ENCODE data around the gene RHD.
A peak's percentile ranks its signal among the peaks of the same experiment; 100 is the strongest.
"Not testable (repeated sequence)": the region's sequence is repeated elsewhere in the genome, so short reads cannot be mapped to it uniquely, and the experiment has no call there.

The RHD gene

GRCh38 chr1:25257196-25257595 lies 15.1 kb upstream of the RHD start:
- no peak for DNase-seq (ENCODE audit: low spot score)

- not testable (repeated sequence) for DNase-seq (ENCODE audit: low spot score)
Observed at GRCh38 chr1:25259813-25260212, 12.5 kb upstream of the RHD start.

- not testable (repeated sequence) for DNase-seq (ENCODE audit: low spot score)
Observed at GRCh38 chr1:25260336-25260735, 12.0 kb upstream of the RHD start.

GRCh38 chr1:25266554-25267287 lies 5.6 kb upstream of the RHD start:
- DNase-seq (ENCODE audit: low spot score), result not testable (repeated sequence)

- DNase-seq (ENCODE audit: low spot score), result peak; percentile 24
Observed at GRCh38 chr1:25267288-25268142, 4.8 kb upstream of the RHD start.

GRCh38 chr1:25268143-25268760 lies 4.1 kb upstream of the RHD start:
- not testable (repeated sequence) for DNase-seq (ENCODE audit: low spot score)

- DNase-seq (ENCODE audit: low spot score), result not testable (repeated sequence)
Observed at GRCh38 chr1:25275648-25276047, 3.3 kb downstream of the RHD start.

GRCh38 chr1:25277295-25277694 lies 5.0 kb downstream of the RHD start:
- DNase-seq (ENCODE audit: low spot score), result not testable (repeated sequence)

- not testable (repeated sequence) for DNase-seq (ENCODE audit: low spot score)
Observed at GRCh38 chr1:25278358-25278757, 6.0 kb downstream of the RHD start.

- not testable (repeated sequence) for DNase-seq (ENCODE audit: low spot score)
Observed at GRCh38 chr1:25278790-25279189, 6.5 kb downstream of the RHD start.

- not testable (repeated sequence) for DNase-seq (ENCODE audit: low spot score)
Observed at GRCh38 chr1:25279693-25280111, 7.4 kb downstream of the RHD start.

GRCh38 chr1:25285862-25286261 lies 13.6 kb downstream of the RHD start:
- DNase-seq (ENCODE audit: low spot score), result not testable (repeated sequence)

- DNase-seq (ENCODE audit: low spot score), result not testable (repeated sequence)
Observed at GRCh38 chr1:25287164-25287563, 14.9 kb downstream of the RHD start.

- DNase-seq (ENCODE audit: low spot score), result not testable (repeated sequence)
Observed at GRCh38 chr1:25288573-25289101, 16.3 kb downstream of the RHD start.

- not testable (repeated sequence) for DNase-seq (ENCODE audit: low spot score)
Observed at GRCh38 chr1:25290043-25290442, 17.7 kb downstream of the RHD start.

- DNase-seq (ENCODE audit: low spot score), result not testable (repeated sequence)
Observed at GRCh38 chr1:25293426-25293825, 21.1 kb downstream of the RHD start.

GRCh38 chr1:25294889-25295826 lies 22.8 kb downstream of the RHD start:
- not testable (repeated sequence) for DNase-seq (ENCODE audit: low spot score)

GRCh38 chr1:25296501-25296900 lies 24.2 kb downstream of the RHD start:
- DNase-seq (ENCODE audit: low spot score), result not testable (repeated sequence)

- DNase-seq (ENCODE audit: low spot score), result not testable (repeated sequence)
Observed at GRCh38 chr1:25300729-25301128, 28.4 kb downstream of the RHD start.

- DNase-seq (ENCODE audit: low spot score), result not testable (repeated sequence)
Observed at GRCh38 chr1:25302330-25302729, 30.0 kb downstream of the RHD start.

- DNase-seq (ENCODE audit: low spot score), result not testable (repeated sequence)
Observed at GRCh38 chr1:25304936-25305335, 32.6 kb downstream of the RHD start.

All from D341Med (cell line).